Fibroblast of lung (primary cell): ENCODE data around the gene RAG2. TPM values are rescaled to one million over a fixed set of nuclear protein-coding genes. Genes with fewer than 3 reads are reported as not detected.

Experiments used
- DNase-seq, 2 donors: peaks; one replicate each; pipeline versions ENCODE4 v3.0.0 to v3.0.0-alpha.2; 2010; ENCODE audit warnings: low read depth in 2 of 2
- H2AFZ ChIP-seq: 2 replicates; pipeline ENCODE4 v1.5.1; 2012; ENCODE audit warnings: low read length, control low read depth, inconsistent platforms
- H3K27ac ChIP-seq: 2 replicates; pipeline ENCODE4 v1.5.1; 2011; ENCODE audit warnings: low read length, control low read depth; ENCODE audit not compliant: insufficient read depth
- H3K27me3 ChIP-seq: 2 replicates; pipeline ENCODE4 v1.5.1; 2011; ENCODE audit warnings: mild to moderate bottlenecking, low read length; ENCODE audit not compliant: control insufficient read depth, insufficient read depth
- H3K36me3 ChIP-seq: 2 replicates; pipeline ENCODE4 v1.5.1; 2011; ENCODE audit warnings: low read length; ENCODE audit not compliant: control insufficient read depth, insufficient read depth
- H3K4me1 ChIP-seq: 2 replicates; pipeline ENCODE4 v1.5.1; 2011; ENCODE audit warnings: low read length; ENCODE audit not compliant: control insufficient read depth, insufficient read depth; ENCODE audit errors: extremely low read depth
- H3K4me2 ChIP-seq: 2 replicates; pipeline ENCODE4 v1.5.1; 2011; ENCODE audit warnings: low read length, control low read depth; ENCODE audit not compliant: insufficient read depth; ENCODE audit errors: extremely low read depth
- H3K4me3 ChIP-seq, 4 experiments: fragments of 200-600 bp in 1 of 4; sonication (generic) in 1 of 4; replicated peaks in 1 of 4; 2 replicates each; pipeline ENCODE4 v1.5.1; 2011 to 2016; ENCODE audit warnings: low read length in 4 of 4, low read depth in 3 of 4, mild to moderate bottlenecking in 3 of 4, control low read depth in 2 of 4, inconsistent platforms in 1 of 4, mixed read lengths in 1 of 4; ENCODE audit not compliant: insufficient read depth in 1 of 4; ENCODE audit errors: control extremely low read depth in 1 of 4
- H3K79me2 ChIP-seq: 2 replicates; pipeline ENCODE4 v1.5.1; 2012; ENCODE audit warnings: mild to moderate bottlenecking, low read length, inconsistent platforms; ENCODE audit not compliant: control insufficient read depth, insufficient read depth
- H3K9ac ChIP-seq: 2 replicates; pipeline ENCODE4 v1.5.1; 2011; ENCODE audit warnings: mild to moderate bottlenecking, low read length, control low read depth; ENCODE audit not compliant: insufficient read depth
- H3K9me3 ChIP-seq: 2 replicates; pipeline ENCODE4 v1.5.1; 2012; ENCODE audit warnings: low read depth, low read length; ENCODE audit not compliant: control insufficient read depth, insufficient read depth
- H4K20me1 ChIP-seq: 2 replicates; pipeline ENCODE4 v1.5.1; 2011; ENCODE audit warnings: low read length; ENCODE audit not compliant: control insufficient read depth, insufficient read depth; ENCODE audit errors: extremely low read depth
- CTCF ChIP-seq, 2 donors: IDR thresholded peaks in 1 of 2; conservative IDR thresholded peaks in 1 of 2; 1 replicate in 1 of 2; 2 replicates in 1 of 2; pipeline ENCODE4 v1.5.1; 2011 to 2012; ENCODE audit warnings: low read length in 2 of 2, control low read depth in 1 of 2, inconsistent platforms in 1 of 2, low read depth in 1 of 2, mild to moderate bottlenecking in 1 of 2
- EZH2 ChIP-seq: IDR thresholded peaks from 2 replicates; pipeline ENCODE4 v1.5.1; 2012; ENCODE audit warnings: low read length, control low read depth, mild to moderate bottlenecking; ENCODE audit errors: missing control alignments
- polyA plus RNA-seq, 2 donors: library from polyadenylated mRNA; depleted of rRNA in 1 of 2; stranded (reverse) in 1 of 2; unstranded in 1 of 2; fragments of >200 nt; gene quantifications; 2 replicates each; pipeline ENCODE4 v1.2.1, GENCODE V29; 2011 to 2012; ENCODE audit warnings: missing spikeins in 1 of 2
- total RNA-seq: library from RNA; depleted of rRNA; stranded (reverse); fragments of >200 nt; gene quantifications from 2 replicates; pipeline ENCODE4 v1.2.1, GENCODE V29; 2014

RAG2 gene
- total and polyA plus RNA-seq, 2 donors (not counting 1 experiment from before 2014, with no cell fraction given), result not detected

GRCh38 chr11:36591433-36591832, 6.6 kb downstream of the RAG2 start:
- H3K36me3 ChIP-seq, result no peaks in the 10 kb centered on the region
- DNase-seq, result no peak
- H3K9ac ChIP-seq, result no peak overlapping the region
- H3K4me2 ChIP-seq, result no peak overlapping the region
- H3K4me3 ChIP-seq, result no peak overlapping the region
- H3K27me3 ChIP-seq, result peaks cover 2% of the 10 kb centered on the region
- H4K20me1 ChIP-seq, result no peaks in the 10 kb centered on the region
- H3K9me3 ChIP-seq, result no peaks in the 10 kb centered on the region
- no peaks in the 10 kb centered on the region for H3K79me2 ChIP-seq
- H2AFZ ChIP-seq, result no peak overlapping the region
- TF ChIP-seq CTCF (conservative IDR thresholded peaks at IDR 0.05 in 1 of 2, IDR thresholded peaks at IDR 0.05 in 1 of 2; ENCODE audit: low read depth in 1 of 2, low read length in 2 of 2), result no peak
- TF ChIP-seq EZH2, result no peak
- no peaks in the 10 kb centered on the region for H3K4me1 ChIP-seq
- H3K27ac ChIP-seq, result no peak overlapping the region

- Histone ChIP-seq H3K36me3 (no peaks in the 10 kb centered on the region), H3K4me3 (no peak overlapping the region), H3K27me3 (peaks cover 2% of the 10 kb centered on the region), H3K27ac (no peak overlapping the region), H3K9me3 (no peaks in the 10 kb centered on the region), H3K9ac (no peak overlapping the region), H4K20me1 (no peaks in the 10 kb centered on the region), H3K4me1 (no peaks in the 10 kb centered on the region), H2AFZ (no peak overlapping the region), H3K4me2 (no peak overlapping the region), H3K79me2 (no peaks in the 10 kb centered on the region)
- DNase-seq, result no peak
- no peak for TF ChIP-seq EZH2
- TF ChIP-seq CTCF (conservative IDR thresholded peaks at IDR 0.05 in 1 of 2, IDR thresholded peaks at IDR 0.05 in 1 of 2; ENCODE audit: low read depth in 1 of 2, low read length in 2 of 2), result no peak
These were observed 7.5 kb downstream of the RAG2 start for GRCh38 chr11:36590513-36590912.

- H3K4me2 ChIP-seq, result no peak overlapping the region
- H3K4me3 ChIP-seq, result no peak overlapping the region
- H3K79me2 ChIP-seq, result no peaks in the 10 kb centered on the region
- no peaks in the 10 kb centered on the region for H3K36me3 ChIP-seq
- H3K9ac ChIP-seq, result no peak overlapping the region
- peaks cover 2% of the 10 kb centered on the region for H3K27me3 ChIP-seq
- H2AFZ ChIP-seq, result no peak overlapping the region
- TF ChIP-seq CTCF (conservative IDR thresholded peaks at IDR 0.05 in 1 of 2, IDR thresholded peaks at IDR 0.05 in 1 of 2; ENCODE audit: low read depth in 1 of 2, low read length in 2 of 2), result no peak
- TF ChIP-seq EZH2, result no peak
- no peak for DNase-seq
- peaks cover 2% of the 10 kb centered on the region for H4K20me1 ChIP-seq
- no peak overlapping the region for H3K27ac ChIP-seq
- no peaks in the 10 kb centered on the region for H3K9me3 ChIP-seq
- no peaks in the 10 kb centered on the region for H3K4me1 ChIP-seq
These were observed 9.9 kb downstream of the RAG2 start for GRCh38 chr11:36588099-36588498.
